H7 (cell line): ENCODE data around the gene NR2F1-AS1. TPM values are rescaled to one million over a fixed set of nuclear protein-coding genes. Genes with fewer than 3 reads are reported as not detected.
A peak's percentile ranks its signal among the peaks of the same experiment; 100 is the strongest.

Experiments used
- DNase-seq: peaks from one replicate; pipeline ENCODE4 v3.0.0; 2012
- H3K27me3 ChIP-seq: 2 replicates; pipeline ENCODE4 v1.6.0; 2011; ENCODE audit warnings: mild to moderate bottlenecking, low read length; ENCODE audit not compliant: control insufficient read depth, insufficient read depth
- H3K36me3 ChIP-seq: replicated peaks from 2 replicates; pipeline ENCODE4 v1.5.1; 2011; ENCODE audit warnings: low read length; ENCODE audit not compliant: control insufficient read depth, insufficient read depth
- H3K4me3 ChIP-seq: 2 replicates; pipeline ENCODE4 v1.5.1; 2011; ENCODE audit warnings: low read depth, mild to moderate bottlenecking, control low read depth, low read length, moderate library complexity; ENCODE audit not compliant: insufficient read depth
- total RNA-seq: library from RNA; depleted of rRNA; stranded (reverse); fragments of >200 nt; shearing (Covaris generic); gene quantifications from 2 replicates; pipeline ENCODE4 v1.2.3, GENCODE V29; 2014

NR2F1-AS1 gene
- total RNA-seq, 1 experiment from 2014 or later = 1.1 TPM

DNA sequence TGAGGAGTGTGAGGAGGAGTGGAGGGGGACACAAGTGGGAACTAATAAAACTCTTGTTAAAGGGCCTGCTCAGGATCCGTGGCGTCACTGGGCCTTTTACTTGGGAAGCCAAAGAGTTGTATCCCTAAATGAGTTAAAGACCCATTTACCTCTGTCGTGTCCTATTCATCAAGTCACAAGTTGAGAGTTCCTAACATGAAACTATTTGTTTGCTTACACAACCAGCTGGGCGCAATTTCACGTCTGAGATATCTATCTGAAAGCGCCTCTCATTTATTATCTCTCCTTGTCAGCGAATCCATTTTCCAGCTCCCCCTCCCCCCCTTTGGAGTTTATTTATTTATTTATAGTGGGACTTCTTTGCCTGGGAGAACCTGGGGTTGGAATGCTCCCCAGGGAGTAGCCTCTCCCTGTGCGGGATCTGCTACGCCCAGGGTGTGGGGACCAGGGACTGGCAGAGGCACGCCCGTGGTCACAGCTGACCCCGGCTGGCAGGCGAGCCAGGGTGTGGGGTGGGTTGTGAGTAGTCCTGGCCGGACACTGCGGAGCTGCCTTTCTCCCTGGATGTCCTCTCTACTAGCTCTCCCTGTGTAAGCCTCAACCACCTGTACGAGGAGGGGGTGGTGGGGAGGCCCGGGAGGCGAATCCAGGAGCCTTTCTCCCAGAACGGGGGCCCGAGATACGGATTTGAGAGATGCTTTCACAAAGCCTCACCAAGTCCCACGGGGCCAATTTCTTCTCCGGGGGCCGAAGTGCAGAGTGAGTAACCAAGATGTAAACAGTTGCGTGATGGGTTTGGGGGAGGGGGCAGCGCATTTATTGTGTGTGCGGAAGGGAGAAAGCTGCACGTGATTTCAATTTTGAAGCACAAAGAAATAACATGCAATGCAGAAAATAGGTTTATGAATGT is 17.3 kb upstream of the NR2F1-AS1 start:
- Histone ChIP-seq H3K27me3 (peaks cover 100% of the 10 kb centered on the region), H3K4me3 (no peak overlapping the region)

DNA sequence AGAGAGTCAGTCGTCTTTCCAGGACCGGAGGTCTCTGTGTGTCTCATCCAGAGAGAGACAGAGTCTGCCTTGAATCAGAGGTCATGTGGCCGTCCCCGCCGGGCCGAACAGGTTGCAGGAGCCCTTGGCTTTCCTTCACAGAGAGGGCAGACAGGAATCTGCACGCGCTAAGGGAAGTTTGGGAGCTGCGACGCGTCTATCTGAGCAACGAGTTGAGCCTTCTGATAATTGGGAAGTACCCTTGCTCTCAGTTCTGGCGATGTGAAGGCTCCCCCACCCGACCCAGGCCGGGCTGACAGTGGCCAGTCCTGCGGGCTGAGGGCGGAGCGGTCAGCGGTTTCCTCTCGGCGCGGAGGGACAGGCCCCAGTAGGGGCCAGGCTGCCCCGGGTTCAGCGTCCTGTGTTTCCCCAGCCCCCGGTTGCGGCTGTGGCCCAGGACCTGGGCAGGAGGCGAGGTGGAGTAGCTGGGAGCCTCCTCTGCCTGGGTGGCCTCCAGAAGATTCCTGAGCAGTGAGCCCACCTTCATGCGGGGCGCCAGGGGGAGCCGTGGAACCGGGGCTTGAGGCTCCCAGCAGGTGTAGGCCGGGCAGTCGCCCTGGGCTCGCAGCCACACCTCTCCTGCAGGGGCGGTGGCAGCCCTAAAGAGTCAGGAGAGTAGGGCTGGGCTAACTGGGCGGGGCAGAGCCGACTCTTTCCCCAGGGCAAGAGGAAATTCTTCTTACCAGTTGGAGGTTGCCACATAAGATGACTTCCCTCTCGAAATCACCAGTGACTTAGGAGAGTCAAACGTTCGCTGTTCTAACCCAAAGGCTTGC is 15.9 kb upstream of the NR2F1-AS1 start:
- peak overlapping the region; percentile 8; the same call in 1 of the 2 replicates for H3K4me3 ChIP-seq
- no peaks in the 10 kb centered on the region for H3K36me3 ChIP-seq
- peak; percentile 93 for DNase-seq
- H3K27me3 ChIP-seq = peaks cover 100% of the 10 kb centered on the region

More for the DNA sequence above, 17.3 kb upstream of the NR2F1-AS1 start:
- H3K36me3 ChIP-seq = no peaks in the 10 kb centered on the region
- peak; percentile 63 for DNase-seq

DNA sequence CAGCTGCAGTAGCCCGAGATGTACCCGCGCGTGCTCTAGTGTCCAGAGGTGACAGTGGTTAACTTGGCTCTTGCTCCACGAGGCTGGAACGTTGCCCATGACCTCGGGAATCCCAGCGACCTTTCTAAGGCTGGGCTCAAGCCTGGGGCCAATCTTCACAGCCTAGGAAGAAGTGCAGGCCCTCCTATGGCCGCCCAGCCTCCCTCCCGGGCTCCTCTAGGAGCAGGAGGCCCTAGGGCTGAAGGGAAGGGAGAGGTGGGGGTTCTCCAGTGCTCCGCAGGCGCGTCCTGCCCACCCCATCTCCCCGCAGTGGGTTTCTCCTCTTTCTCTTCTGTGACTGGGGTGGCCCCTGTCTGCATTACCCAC is 15.3 kb upstream of the NR2F1-AS1 start:
- peaks cover 100% of the 10 kb centered on the region for H3K27me3 ChIP-seq

DNA sequence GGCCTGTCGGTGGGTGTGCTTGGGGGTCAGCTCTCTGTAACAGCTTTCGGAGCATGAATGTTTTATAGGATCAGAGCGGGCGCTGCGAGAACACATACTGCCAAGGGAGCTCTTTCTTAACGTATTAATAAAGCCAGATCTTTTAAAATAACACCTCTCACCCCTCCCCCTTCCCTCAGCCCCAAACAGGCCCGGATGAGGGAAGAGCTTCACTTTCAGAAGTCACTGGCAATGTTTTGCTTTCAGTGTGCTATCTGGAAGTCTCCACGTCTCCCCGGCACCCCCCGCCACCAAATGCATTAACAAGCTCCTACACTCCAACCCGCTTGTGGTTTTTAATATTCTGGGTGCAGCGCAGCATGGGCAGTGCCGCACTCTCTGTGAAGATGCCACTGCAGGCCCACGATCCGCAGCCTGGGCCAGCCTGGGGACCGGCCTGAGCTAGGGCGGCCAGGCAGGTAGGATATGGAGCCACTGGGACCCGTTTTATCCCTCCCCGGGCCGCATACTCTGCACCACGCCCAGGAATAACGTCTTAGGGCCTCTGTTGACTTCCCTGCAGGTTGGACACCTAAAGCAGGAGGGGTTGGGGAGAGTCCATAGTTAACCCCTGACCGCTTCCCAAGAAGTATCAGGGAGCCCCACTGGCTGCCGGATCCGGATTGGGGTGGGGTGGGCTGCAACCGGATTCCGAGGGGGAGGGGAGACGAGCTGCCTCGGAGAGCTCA is 14.6 kb upstream of the NR2F1-AS1 start:
- no peaks in the 10 kb centered on the region for H3K36me3 ChIP-seq
- H3K27me3 ChIP-seq = peaks cover 100% of the 10 kb centered on the region
- peak; percentile 66 for DNase-seq
- no peak overlapping the region for H3K4me3 ChIP-seq

More for the DNA sequence above, 15.3 kb upstream of the NR2F1-AS1 start:
- no peaks in the 10 kb centered on the region for H3K36me3 ChIP-seq
- peak; percentile 68 for DNase-seq
- H3K4me3 ChIP-seq = no peak overlapping the region

DNA sequence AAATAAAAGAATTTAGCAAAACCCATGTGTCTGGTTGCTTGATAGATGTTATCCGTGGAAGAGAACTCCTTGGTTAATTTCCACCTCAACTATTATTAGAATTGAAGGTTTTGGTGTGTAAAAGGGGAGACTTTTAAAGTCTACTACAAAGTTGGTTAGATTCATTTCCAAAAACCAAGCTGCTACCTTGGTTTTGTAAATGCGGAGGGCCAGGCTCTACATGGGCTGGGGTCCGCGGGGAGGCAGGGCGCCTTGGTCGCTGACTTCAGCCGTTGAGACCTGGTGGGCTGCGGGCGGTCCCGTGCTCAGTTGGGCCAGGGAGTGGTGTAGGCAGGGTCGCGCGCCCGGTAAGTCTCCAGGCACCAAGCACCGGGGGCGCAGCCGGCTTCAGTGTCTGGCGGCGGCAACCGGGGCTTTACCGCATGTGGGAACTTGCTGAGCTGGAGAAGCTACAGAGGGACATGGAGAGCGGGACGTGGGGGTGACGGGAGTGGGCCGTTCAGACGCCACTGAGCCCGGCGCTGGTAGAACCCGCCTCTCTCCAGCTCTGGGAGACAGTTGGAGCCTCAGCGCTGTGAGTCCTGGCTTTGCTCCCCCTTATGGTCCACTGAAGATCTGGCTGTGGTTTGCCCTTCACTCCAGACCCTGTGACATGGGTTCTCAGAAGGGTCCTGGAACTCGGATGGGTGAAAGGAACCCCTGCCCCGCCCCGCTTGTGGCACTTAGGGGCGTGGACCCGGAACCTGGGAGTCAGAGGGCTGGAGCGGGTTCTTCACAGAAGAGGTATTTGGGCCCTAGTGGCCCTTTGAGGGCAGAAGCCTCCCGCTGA is 13.8 kb upstream of the NR2F1-AS1 start:
- no peaks in the 10 kb centered on the region for H3K36me3 ChIP-seq
- no peak overlapping the region for H3K4me3 ChIP-seq
- DNase-seq = peak; percentile 79
- H3K27me3 ChIP-seq = peaks cover 100% of the 10 kb centered on the region

DNA sequence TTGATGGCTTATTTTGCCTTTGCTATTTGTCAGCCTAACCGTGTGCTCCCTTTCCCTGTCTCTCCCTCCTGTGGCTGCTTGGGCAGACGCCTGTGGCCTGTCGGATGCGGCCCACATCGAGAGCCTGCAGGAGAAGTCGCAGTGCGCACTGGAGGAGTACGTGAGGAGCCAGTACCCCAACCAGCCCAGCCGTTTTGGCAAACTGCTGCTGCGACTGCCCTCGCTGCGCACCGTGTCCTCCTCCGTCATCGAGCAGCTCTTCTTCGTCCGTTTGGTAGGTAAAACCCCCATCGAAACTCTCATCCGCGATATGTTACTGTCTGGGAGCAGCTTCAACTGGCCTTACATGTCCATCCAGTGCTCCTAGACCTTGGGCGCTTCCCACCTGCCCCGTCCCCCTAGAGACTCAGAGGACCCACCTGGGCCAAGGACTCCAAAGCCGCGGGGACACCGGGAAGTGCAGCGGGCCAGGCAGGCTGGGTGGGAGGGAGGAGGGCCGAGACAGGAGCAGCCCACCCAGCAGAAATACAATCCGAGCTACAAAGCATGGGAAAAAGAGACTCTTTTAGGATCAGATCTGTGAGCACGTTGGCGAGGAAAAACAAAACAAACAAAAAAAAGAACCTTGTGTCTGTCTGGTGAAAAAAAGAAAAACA is 12.6 kb upstream of the NR2F1-AS1 start:
- Histone ChIP-seq H3K4me3 (no peak overlapping the region), H3K36me3 (no peaks in the 10 kb centered on the region), H3K27me3 (peaks cover 100% of the 10 kb centered on the region)
- DNase-seq = peak; percentile 69

DNA sequence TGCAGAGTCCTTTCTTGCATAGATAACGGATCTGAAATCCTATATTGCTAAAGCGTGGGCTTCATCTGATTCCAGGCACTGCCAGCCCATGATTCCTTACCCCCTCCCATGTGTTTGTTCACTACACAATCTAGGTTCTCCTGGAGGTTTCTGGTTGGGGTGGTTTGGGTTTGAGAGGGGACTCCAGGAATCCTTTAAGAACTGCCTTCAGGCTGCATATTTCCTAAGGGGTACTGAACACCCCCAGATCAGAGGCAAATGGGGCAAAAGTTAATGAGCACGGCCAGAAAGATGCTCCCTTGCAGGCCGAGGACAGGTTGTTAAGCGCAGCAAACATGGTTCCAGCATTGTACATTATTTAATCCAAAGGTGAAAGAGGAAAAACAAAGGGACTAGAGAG is 11.9 kb upstream of the NR2F1-AS1 start:
- no peak overlapping the region for H3K4me3 ChIP-seq

DNA sequence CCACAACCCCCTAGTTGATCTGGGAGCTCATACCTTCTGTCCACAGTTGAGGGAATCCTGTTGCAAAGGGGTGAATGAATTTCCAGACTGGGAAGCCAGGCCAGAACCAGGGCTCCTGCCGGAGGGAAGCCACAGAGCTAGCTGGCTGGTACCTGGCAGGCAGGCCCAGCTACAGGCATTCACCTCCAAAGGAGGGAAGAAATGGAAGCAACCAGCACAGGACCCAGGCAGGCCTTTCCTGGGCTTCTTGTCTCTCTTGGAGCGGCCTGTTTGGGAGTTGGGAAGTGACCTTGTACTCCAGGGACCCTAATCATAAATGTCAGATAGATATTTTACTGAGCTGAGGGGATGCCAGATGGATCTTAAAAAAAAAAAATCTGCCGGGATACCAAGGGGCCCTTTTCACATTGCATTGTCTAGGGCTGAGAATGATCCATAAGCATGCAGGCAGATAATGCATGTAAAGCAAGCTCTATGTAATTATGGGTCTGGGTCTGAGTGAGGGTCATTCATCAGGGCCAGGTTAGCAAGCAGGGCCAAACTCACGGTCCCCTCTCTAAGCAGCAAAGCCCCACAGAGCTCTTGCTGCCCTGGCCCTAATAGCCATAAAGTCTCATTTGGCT is 10.4 kb upstream of the NR2F1-AS1 start:
- no peak overlapping the region for H3K4me3 ChIP-seq
- H3K36me3 ChIP-seq = no peaks in the 10 kb centered on the region
- peaks cover 100% of the 10 kb centered on the region for H3K27me3 ChIP-seq
- DNase-seq = no peak

More for the DNA sequence above, 11.9 kb upstream of the NR2F1-AS1 start:
- no peaks in the 10 kb centered on the region for H3K36me3 ChIP-seq
- H3K27me3 ChIP-seq = peaks cover 100% of the 10 kb centered on the region
- DNase-seq = no peak

DNA sequence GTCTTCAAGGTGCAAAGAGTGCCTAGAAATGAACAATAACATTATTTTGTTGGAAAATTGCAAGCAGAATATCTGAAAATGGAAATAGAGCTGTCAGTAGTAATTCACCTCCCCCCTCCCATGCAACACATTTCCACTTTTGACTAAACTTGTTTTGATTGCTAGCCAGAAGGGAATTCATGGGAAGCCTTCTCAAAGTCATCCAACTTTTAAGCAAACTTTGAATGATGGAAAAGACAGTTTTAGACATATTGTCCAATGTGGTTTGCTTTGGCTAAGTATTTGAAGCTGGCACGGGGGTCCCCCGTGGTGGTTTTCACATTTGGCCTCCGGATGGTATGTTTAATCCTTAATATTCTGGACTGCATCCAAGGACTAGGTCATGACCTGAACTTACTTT is 9.5 kb upstream of the NR2F1-AS1 start:
- no peaks in the 10 kb centered on the region for H3K36me3 ChIP-seq
- peaks cover 100% of the 10 kb centered on the region for H3K27me3 ChIP-seq
- no peak for DNase-seq
- no peak overlapping the region for H3K4me3 ChIP-seq

DNA sequence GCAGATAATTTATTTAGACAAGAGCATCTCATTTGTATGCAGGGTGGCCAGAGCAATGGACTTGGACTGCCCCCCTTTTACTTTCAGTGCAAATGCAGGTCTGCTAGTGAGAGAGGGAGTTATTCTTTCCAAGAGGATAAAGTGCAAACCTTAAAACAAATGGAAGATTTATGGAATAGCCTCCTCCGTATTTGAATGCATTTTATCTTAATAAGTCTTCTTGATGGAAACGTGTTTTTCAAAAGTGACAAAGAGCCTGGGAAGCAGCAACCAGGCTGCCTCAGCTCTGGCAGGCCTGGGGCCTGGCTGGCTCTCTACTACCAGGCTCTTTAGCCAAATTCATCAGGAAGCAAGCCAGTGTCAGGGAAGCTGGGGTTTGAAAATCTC is 8.8 kb upstream of the NR2F1-AS1 start:
- DNase-seq = peak; percentile 35
- no peaks in the 10 kb centered on the region for H3K36me3 ChIP-seq
- H3K27me3 ChIP-seq = peaks cover 98% of the 10 kb centered on the region
- H3K4me3 ChIP-seq = no peak overlapping the region

DNA sequence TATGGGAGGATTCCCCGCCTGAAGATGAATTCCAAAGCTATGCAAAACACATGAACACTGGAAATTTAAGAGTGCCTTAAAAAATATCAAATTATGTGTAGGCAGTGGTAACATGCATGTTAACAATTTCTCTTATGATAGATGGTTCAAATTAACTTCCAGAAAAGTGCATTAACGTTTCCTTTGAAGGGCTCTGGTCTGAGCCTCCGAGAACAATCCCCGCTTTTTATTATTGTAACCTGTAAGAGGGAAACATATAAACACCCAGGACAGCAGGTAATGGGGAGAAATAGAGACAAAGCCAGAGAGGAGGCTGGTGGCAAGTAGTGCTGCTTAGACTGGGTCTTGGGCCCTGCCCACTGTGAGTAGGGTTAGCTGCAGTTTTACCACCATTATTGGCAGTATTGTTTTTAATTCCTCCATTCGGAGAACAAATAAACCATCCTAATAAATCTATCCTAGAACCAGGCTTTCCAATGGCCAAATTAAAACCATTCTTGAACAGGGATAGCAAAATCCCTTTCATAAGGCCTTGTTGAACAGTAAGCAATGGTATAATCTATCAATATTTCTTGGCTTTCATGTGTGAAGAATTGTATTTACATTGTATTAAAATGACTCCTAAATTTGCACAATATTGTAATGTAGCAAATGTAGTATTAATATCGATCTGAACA is 8.3 kb upstream of the NR2F1-AS1 start:
- Histone ChIP-seq H3K27me3 (peaks cover 95% of the 10 kb centered on the region), H3K4me3 (no peak overlapping the region), H3K36me3 (no peaks in the 10 kb centered on the region)
- DNase-seq = no peak

DNA sequence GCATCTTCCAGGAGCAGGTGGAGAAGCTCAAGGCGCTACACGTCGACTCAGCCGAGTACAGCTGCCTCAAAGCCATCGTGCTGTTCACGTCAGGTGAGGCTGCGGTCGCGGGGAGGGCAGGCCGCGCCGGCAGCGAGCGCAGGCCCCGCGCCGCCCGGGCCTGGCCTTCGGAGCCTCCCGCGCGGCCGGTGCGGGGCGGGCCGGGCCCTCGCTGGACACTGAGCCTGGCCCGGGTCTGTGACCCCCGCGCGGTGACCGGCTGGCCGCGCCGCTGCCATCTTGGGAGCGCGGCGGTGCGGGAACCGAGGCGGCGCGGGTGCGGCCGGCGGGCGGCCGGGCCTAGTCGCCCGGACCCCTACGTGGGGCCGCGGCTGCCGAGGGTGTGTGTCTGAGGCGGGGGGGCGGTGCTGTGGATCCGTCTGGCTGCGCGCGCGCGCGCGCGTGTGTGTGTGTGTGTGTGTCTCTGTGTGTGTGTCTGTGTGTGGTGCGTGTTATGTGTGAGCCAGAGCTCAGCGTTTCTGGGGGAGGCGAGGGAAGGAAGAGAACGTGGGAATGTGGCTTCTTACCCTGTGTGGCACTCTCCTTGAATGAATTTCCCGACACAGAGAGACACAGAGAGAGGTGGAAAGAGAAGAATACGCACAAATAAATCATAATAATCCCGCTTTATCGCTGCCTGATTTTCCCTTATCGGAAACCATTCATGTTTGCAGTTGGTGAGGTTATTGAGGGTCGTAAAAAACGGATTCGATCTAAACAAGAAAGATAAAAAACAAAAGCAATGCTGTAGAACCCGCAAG is 7.5 kb upstream of the NR2F1-AS1 start:
- Histone ChIP-seq H3K27me3 (peaks cover 95% of the 10 kb centered on the region), H3K4me3 (no peak overlapping the region), H3K36me3 (no peaks in the 10 kb centered on the region)
- peak; percentile 76 for DNase-seq
